DOHH2 (cell line): Measurements from ENCODE around the gene SH3PXD2A.

ENCODE experiments used
- H3F3A ChIP-seq: fragments of 200-600 bp; sonication (generic), shearing (Covaris generic); 2 replicates; pipeline ENCODE4 v1.6.0; 2016; ENCODE audit warnings: antibody characterized with exemption, mild to moderate bottlenecking; ENCODE audit not compliant: control insufficient read depth, insufficient read depth
- H3K27ac ChIP-seq: fragments of 200-600 bp; sonication (generic); 2 replicates; pipeline ENCODE4 v1.5.1; 2014; ENCODE audit warnings: low read depth, mild to moderate bottlenecking, low read length, moderate library complexity
- H3K27me3 ChIP-seq: fragments of 200-600 bp; sonication (generic); 2 replicates; pipeline ENCODE4 v1.6.1; 2014; ENCODE audit warnings: mild to moderate bottlenecking, low read length, mixed read lengths; ENCODE audit not compliant: control insufficient read depth
- H3K36me3 ChIP-seq: fragments of 200-600 bp; sonication (generic); 2 replicates; pipeline ENCODE4 v1.6.1; 2014; ENCODE audit warnings: mild to moderate bottlenecking, low read length, moderate library complexity, mixed read lengths; ENCODE audit not compliant: control insufficient read depth
- H3K4me1 ChIP-seq: fragments of 200-600 bp; sonication (generic); 2 replicates; pipeline ENCODE4 v1.6.1; 2014; ENCODE audit warnings: mild to moderate bottlenecking, low read length, mixed read lengths; ENCODE audit not compliant: control insufficient read depth
- H3K4me2 ChIP-seq: fragments of 200-600 bp; sonication (generic); 2 replicates; pipeline ENCODE4 v1.6.0; 2014; ENCODE audit warnings: mild to moderate bottlenecking, low read length, moderate library complexity
- H3K4me3 ChIP-seq: fragments of 200-600 bp; sonication (generic); 2 replicates; pipeline ENCODE4 v1.5.1; 2014; ENCODE audit warnings: mild to moderate bottlenecking, low read length, mixed read lengths
- H3K79me2 ChIP-seq: fragments of 200-600 bp; sonication (generic); 2 replicates; pipeline ENCODE4 v1.6.1; 2014; ENCODE audit warnings: mild to moderate bottlenecking, low read length, mixed read lengths; ENCODE audit not compliant: control insufficient read depth
- H3K9me2 ChIP-seq: fragments of 200-600 bp; sonication (generic); replicated peaks from 2 replicates; pipeline ENCODE4 v1.6.1; 2014; ENCODE audit warnings: mild to moderate bottlenecking, low read length, mixed read lengths; ENCODE audit not compliant: control insufficient read depth
- H3K9me3 ChIP-seq: fragments of 200-600 bp; sonication (generic); 2 replicates; pipeline ENCODE4 v1.6.1; 2014; ENCODE audit warnings: antibody characterized with exemption, low read length, mixed read lengths; ENCODE audit not compliant: control insufficient read depth, insufficient read depth
- H4K20me1 ChIP-seq: fragments of 200-600 bp; sonication (generic); 2 replicates; pipeline ENCODE4 v1.6.0; 2014; ENCODE audit warnings: low read depth, mild to moderate bottlenecking, antibody characterized with exemption, low read length, moderate library complexity; ENCODE audit not compliant: control insufficient read depth, insufficient read depth
- EZH2phosphoT487 ChIP-seq: fragments of 200-600 bp; sonication (generic); IDR thresholded peaks from 2 replicates; pipeline ENCODE4 v1.6.1; 2017; ENCODE audit warnings: borderline replicate concordance, mild to moderate bottlenecking, antibody characterized with exemption, low read length, moderate library complexity, mixed read lengths
- TF ChIP-seq, protein P1 (sequence below): fragments of 200-600 bp; sonication (generic); IDR thresholded peaks from one replicate; pipeline ENCODE4 v1.5.1; 2014; ENCODE audit warnings: antibody characterized with exemption, mild to moderate bottlenecking, low read depth, low read length; ENCODE audit not compliant: poor library complexity, severe bottlenecking

Gene SH3PXD2A

DNA sequence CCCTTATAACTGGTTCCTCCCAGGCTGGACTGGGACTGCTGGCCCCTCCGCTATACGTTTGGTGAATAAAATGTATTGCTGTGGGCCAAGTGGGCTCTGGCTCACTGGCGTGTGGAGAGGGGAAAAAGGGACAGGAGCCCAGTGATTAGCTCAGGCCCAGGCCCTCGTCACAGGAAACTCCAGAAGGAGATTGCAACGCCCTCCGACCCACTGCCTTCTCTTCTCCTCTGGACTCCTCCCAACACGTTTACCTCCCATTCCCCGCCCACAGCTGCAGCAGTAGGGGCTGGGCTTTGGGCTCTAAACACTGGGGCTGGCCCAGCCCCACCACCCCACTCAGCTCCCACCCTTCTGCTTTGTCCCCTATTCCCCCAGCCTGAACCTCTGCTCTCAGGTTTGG, 188.0 kb downstream of the SH3PXD2A start:
- no peaks in the 10 kb centered on the region for H3K9me3 ChIP-seq
- H3K4me1 ChIP-seq: no peaks in the 10 kb centered on the region
- no peaks in the 10 kb centered on the region for H3K79me2 ChIP-seq
- no peak for TF ChIP-seq EZH2phosphoT487
- TF ChIP-seq, protein P1, sequence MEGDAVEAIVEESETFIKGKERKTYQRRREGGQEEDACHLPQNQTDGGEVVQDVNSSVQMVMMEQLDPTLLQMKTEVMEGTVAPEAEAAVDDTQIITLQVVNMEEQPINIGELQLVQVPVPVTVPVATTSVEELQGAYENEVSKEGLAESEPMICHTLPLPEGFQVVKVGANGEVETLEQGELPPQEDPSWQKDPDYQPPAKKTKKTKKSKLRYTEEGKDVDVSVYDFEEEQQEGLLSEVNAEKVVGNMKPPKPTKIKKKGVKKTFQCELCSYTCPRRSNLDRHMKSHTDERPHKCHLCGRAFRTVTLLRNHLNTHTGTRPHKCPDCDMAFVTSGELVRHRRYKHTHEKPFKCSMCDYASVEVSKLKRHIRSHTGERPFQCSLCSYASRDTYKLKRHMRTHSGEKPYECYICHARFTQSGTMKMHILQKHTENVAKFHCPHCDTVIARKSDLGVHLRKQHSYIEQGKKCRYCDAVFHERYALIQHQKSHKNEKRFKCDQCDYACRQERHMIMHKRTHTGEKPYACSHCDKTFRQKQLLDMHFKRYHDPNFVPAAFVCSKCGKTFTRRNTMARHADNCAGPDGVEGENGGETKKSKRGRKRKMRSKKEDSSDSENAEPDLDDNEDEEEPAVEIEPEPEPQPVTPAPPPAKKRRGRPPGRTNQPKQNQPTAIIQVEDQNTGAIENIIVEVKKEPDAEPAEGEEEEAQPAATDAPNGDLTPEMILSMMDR: no peak
- no peaks in the 10 kb centered on the region for H3K36me3 ChIP-seq
- no peak overlapping the region for H3K4me3 ChIP-seq
- H4K20me1 ChIP-seq: no peaks in the 10 kb centered on the region
- no peaks in the 10 kb centered on the region for H3F3A ChIP-seq
- H3K27me3 ChIP-seq: peaks cover 2% of the 10 kb centered on the region; the same call in 1 of the 2 replicates
- no peak overlapping the region for H3K4me2 ChIP-seq
- H3K9me2 ChIP-seq: no peaks in the 10 kb centered on the region
- no peak overlapping the region for H3K27ac ChIP-seq

GRCh38 chr10:103666762-103667150, 188.6 kb downstream of the SH3PXD2A start:
- H3K4me1 ChIP-seq: no peaks in the 10 kb centered on the region
- no peaks in the 10 kb centered on the region for H3K36me3 ChIP-seq
- no peak overlapping the region for H3K27ac ChIP-seq
- no peaks in the 10 kb centered on the region for H3K79me2 ChIP-seq
- H3K9me2 ChIP-seq: no peaks in the 10 kb centered on the region
- no peaks in the 10 kb centered on the region for H4K20me1 ChIP-seq
- no peak overlapping the region for H3K4me3 ChIP-seq
- no peaks in the 10 kb centered on the region for H3F3A ChIP-seq
- H3K4me2 ChIP-seq: no peak overlapping the region
- no peaks in the 10 kb centered on the region for H3K9me3 ChIP-seq
- peaks cover 4% of the 10 kb centered on the region; the same call in 1 of the 2 replicates for H3K27me3 ChIP-seq
- no peak for TF ChIP-seq EZH2phosphoT487
- TF ChIP-seq, protein P1: no peak

- H4K20me1 ChIP-seq: no peaks in the 10 kb centered on the region
- H3K36me3 ChIP-seq: no peaks in the 10 kb centered on the region
- H3K9me2 ChIP-seq: no peaks in the 10 kb centered on the region
- no peaks in the 10 kb centered on the region for H3K9me3 ChIP-seq
- H3K79me2 ChIP-seq: no peaks in the 10 kb centered on the region
- TF ChIP-seq EZH2phosphoT487: no peak
- TF ChIP-seq, protein P1: peak; percentile 64
- no peak overlapping the region for H3K4me2 ChIP-seq
- H3F3A ChIP-seq: no peaks in the 10 kb centered on the region
- peaks cover 9% of the 10 kb centered on the region; the same call in 1 of the 2 replicates for H3K27me3 ChIP-seq
- H3K4me3 ChIP-seq: no peak overlapping the region
- H3K4me1 ChIP-seq: no peaks in the 10 kb centered on the region
- H3K27ac ChIP-seq: no peak overlapping the region
Measured at GRCh38 chr10:103666087-103666761, 189.2 kb downstream of the SH3PXD2A start.
